Thyroid gland (tissue), 4 donors: ENCODE measurements around the gene CPA1.

Experiments used
- POLR2A ChIP-seq, 2 donors: fragments of 450-650 bp; IDR thresholded peaks; one replicate each; pipeline ENCODE4 v1.6.1; 2017; ENCODE audit warnings: antibody characterized with exemption in 2 of 2, mild to moderate bottlenecking in 2 of 2, moderate library complexity in 1 of 2
- TF ChIP-seq, protein P1 (sequence below), 6 experiments: fragments of 200-600 bp in 3 of 6; fragments of 450-650 bp in 3 of 6; sonication (generic) in 3 of 6; IDR thresholded peaks; one replicate each; pipeline ENCODE4 v1.5.1; 2016 to 2019; ENCODE audit warnings: antibody characterized with exemption in 6 of 6, mild to moderate bottlenecking in 2 of 6, inconsistent platforms in 1 of 6, moderate library complexity in 1 of 6

DNA sequence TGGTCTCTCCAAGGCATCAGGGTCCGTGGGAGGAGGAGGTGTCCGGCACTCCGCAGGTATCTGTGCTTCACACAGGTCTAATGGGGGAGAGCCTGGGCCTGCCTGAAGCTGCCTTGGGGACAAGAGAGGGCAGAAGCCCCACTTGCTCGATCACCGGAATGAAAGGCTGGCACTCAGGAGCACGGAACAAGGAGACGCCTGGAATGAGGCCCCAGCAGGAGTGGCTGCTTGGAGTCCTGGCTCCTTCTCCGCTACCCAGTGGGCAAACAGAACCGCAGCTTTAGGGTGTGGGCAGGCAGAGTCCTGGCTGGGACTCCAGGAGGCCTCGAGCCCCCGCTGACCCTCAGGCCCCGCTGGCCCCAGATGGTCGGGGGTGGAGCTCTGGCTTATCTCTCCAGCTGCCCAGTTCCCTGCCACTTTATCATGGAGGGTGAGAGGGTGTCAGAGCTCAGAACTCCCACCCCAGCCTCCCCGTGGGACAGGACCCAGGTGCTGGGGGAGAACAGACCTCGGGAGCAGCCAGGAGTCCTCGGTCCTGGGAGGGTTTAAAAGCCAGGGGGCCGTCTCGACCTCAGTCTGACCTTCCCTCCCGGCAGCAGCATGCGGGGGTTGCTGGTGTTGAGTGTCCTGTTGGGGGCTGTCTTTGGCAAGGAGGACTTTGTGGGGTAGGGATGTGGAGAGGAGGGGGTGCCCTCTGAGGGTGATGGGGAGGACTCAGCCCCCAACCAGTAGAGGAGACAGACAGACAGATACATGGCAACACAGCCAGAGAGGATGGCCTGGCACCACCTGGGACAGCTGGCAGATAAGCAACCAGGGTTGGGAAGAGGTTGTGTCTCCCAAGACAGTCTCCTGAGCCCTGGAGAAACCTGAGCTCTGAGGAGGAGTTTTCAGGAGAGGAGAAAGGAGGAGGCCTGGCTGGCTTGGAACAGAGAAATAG lies at the start of gene CPA1:
- TF ChIP-seq, protein P1, sequence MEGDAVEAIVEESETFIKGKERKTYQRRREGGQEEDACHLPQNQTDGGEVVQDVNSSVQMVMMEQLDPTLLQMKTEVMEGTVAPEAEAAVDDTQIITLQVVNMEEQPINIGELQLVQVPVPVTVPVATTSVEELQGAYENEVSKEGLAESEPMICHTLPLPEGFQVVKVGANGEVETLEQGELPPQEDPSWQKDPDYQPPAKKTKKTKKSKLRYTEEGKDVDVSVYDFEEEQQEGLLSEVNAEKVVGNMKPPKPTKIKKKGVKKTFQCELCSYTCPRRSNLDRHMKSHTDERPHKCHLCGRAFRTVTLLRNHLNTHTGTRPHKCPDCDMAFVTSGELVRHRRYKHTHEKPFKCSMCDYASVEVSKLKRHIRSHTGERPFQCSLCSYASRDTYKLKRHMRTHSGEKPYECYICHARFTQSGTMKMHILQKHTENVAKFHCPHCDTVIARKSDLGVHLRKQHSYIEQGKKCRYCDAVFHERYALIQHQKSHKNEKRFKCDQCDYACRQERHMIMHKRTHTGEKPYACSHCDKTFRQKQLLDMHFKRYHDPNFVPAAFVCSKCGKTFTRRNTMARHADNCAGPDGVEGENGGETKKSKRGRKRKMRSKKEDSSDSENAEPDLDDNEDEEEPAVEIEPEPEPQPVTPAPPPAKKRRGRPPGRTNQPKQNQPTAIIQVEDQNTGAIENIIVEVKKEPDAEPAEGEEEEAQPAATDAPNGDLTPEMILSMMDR (IDR thresholded peaks at IDR 0.05), result no peak
- no peak for TF ChIP-seq POLR2A (IDR thresholded peaks at IDR 0.05)
